Endothelial cell (in vitro differentiated cells): Measurements from ENCODE around the gene IL20. TPM values are rescaled to one million over a fixed set of nuclear protein-coding genes. Genes with fewer than 3 reads are reported as not detected.
A peak's percentile ranks its signal among the peaks of the same experiment; 100 is the strongest.

Experiments
- DNase-seq: peaks from one replicate; pipeline ENCODE4 v3.0.0; 2021; ENCODE audit warnings: low spot score
- H3K27ac Mint-ChIP-seq: one replicate; pipeline ENCODE4 v1.8.0; 2021; ENCODE audit warnings: mixed read lengths, inconsistent platforms; ENCODE audit not compliant: unreplicated experiment
- H3K27me3 Mint-ChIP-seq: one replicate; pipeline ENCODE4 v1.8.0; 2021; ENCODE audit warnings: mild to moderate bottlenecking, moderate library complexity, mixed read lengths, inconsistent platforms; ENCODE audit not compliant: unreplicated experiment
- H3K36me3 Mint-ChIP-seq: one replicate; pipeline ENCODE4 v1.8.0; 2021; ENCODE audit warnings: mild to moderate bottlenecking, low read depth, mixed read lengths, inconsistent platforms; ENCODE audit not compliant: unreplicated experiment
- H3K4me1 Mint-ChIP-seq: one replicate; pipeline ENCODE4 v1.8.0; 2021; ENCODE audit warnings: mild to moderate bottlenecking, mixed read lengths, inconsistent platforms; ENCODE audit not compliant: unreplicated experiment
- H3K4me3 Mint-ChIP-seq: one replicate; pipeline ENCODE4 v1.8.0; 2021; ENCODE audit warnings: mild to moderate bottlenecking, mixed read lengths, inconsistent platforms; ENCODE audit not compliant: unreplicated experiment
- H3K9me3 Mint-ChIP-seq: one replicate; pipeline ENCODE4 v1.8.0; 2021; ENCODE audit warnings: mixed read lengths, inconsistent platforms; ENCODE audit not compliant: unreplicated experiment
- total RNA-seq: library from RNA; stranded (reverse); fragmentation: NEBNext Ultra II Directional; extraction: Animal tissue kit (Norgen Biotek cat#: 25700); gene quantifications from one replicate; pipeline ENCODE4 v1.2.1, GENCODE V29; 2021; ENCODE audit not compliant: unreplicated experiment
- TF ChIP-seq, protein P1 (sequence below): fragments of 200-600 bp; sonication (generic); IDR thresholded peaks from one replicate; pipeline ENCODE4 v1.5.0; 2021; ENCODE audit warnings: antibody characterized with exemption; ENCODE audit not compliant: unreplicated experiment

IL20 gene
- total RNA-seq, 1 donor from 2014 or later, result not detected

DNA sequence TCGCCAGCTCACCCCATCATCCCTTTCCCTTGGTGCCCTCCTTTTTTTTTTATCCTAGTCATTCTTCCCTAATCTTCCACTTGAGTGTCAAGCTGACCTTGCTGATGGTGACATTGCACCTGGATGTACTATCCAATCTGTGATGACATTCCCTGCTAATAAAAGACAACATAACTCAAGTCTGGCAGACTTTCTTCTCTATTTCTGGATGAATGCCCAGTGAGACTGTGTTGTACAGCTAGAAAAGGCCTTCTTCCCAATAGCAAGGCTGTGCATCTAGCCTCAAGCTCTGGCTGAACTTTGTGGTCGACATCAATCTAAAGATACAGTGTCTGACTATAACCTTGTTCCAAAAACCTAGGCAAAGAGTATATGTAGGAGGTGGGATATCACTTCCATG, 38.3 kb downstream of the IL20 start:
- H3K27ac Mint-ChIP-seq, result no peak overlapping the region
- H3K9me3 Mint-ChIP-seq, result no peaks in the 10 kb centered on the region
- peaks cover 6% of the 10 kb centered on the region for H3K27me3 Mint-ChIP-seq

DNA sequence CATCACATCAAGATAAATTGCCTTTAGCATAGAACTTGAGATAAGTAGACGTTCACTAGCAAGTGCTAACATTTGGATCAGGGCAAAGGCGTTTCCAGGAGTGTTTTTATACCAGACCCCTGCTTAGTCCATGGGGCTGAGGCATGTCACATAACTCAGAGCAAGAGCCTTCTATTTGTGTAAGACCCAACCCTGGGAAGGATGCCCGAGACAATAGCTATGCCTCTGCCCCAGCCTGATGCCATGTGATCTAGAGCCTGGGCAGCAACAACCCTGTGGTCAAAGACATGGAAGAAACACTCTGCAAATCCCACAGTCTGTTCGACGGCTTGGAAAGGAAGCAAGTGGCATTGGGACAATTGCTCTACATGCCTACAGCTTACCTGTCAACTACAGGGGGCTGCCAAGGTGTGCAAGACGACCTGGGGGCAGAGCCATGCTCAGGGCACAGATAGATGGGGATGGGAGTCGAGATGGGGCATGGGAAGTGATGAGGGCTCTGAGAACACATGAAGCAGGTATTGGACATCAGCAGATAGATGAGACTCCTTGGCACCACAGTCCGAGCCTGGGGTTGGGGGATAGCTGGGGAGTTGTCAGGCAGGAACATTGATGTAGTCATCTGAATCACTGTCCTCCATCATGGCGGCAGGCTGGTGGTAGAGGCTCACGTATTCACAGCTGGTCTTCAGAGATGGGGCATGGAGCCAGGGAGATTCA, 39.2 kb downstream of the IL20 start:
- Mint-ChIP-seq H3K27ac (no peak overlapping the region), H3K27me3 (peaks cover 7% of the 10 kb centered on the region), H3K36me3 (peaks cover 9% of the 10 kb centered on the region), H3K4me3 (peak overlapping the region; percentile 57), H3K9me3 (no peaks in the 10 kb centered on the region), H3K4me1 (peaks cover 25% of the 10 kb centered on the region)
- TF ChIP-seq, protein P1, sequence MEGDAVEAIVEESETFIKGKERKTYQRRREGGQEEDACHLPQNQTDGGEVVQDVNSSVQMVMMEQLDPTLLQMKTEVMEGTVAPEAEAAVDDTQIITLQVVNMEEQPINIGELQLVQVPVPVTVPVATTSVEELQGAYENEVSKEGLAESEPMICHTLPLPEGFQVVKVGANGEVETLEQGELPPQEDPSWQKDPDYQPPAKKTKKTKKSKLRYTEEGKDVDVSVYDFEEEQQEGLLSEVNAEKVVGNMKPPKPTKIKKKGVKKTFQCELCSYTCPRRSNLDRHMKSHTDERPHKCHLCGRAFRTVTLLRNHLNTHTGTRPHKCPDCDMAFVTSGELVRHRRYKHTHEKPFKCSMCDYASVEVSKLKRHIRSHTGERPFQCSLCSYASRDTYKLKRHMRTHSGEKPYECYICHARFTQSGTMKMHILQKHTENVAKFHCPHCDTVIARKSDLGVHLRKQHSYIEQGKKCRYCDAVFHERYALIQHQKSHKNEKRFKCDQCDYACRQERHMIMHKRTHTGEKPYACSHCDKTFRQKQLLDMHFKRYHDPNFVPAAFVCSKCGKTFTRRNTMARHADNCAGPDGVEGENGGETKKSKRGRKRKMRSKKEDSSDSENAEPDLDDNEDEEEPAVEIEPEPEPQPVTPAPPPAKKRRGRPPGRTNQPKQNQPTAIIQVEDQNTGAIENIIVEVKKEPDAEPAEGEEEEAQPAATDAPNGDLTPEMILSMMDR, result no peak
- no peak for DNase-seq

More for the DNA sequence above, 38.3 kb downstream of the IL20 start:
- Mint-ChIP-seq H3K4me1 (peaks cover 21% of the 10 kb centered on the region), H3K4me3 (no peak overlapping the region), H3K36me3 (peaks cover 9% of the 10 kb centered on the region)
- TF ChIP-seq, protein P1, result no peak
- DNase-seq, result no peak

DNA sequence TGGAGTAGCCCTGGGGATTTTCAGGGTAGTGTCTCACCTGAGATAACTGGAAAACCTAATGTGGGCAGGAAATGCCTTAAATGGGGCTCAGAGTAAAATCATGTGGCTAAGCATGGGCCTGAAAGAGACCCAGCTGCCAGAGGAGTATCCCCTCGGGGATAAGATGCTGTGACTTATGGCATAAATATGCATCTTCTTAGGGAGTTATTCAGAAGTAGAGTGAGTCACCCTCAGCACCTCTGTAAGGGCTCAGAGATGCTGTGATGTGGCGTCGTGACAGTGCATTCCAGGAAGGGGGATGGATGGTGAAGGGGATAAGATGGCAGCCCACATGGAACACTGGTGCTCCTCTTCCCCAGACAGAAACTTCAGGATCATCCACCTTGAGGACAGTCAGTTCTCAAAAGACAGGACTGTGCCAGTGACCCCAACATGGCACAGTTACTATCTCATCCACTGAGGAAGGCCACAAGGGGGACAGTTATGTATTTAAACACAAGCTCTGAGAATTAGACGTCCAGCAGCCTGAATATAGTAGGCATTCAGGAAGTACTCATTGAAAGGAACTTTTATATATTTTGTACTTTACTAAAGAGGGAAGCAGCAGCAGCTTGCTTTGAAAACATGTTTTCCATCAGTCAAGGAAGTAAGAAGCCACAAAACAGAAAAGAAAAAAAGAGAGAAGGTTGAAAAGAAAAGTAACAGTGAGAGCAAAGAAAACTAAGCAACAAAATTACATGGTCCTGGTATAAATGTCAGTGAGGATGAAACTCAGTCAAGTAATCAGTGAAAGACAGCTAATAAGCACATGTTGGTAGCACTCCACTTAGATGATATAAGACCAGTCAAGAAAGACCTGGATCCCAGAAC, 40.1 kb downstream of the IL20 start:
- no peak overlapping the region for H3K4me3 Mint-ChIP-seq
- peaks cover 8% of the 10 kb centered on the region for H3K36me3 Mint-ChIP-seq
- no peaks in the 10 kb centered on the region for H3K9me3 Mint-ChIP-seq
- H3K4me1 Mint-ChIP-seq, result peaks cover 25% of the 10 kb centered on the region
- peaks cover 6% of the 10 kb centered on the region for H3K27me3 Mint-ChIP-seq
- DNase-seq, result no peak
- H3K27ac Mint-ChIP-seq, result peak overlapping the region; percentile 6
- TF ChIP-seq, protein P1, result no peak

DNA sequence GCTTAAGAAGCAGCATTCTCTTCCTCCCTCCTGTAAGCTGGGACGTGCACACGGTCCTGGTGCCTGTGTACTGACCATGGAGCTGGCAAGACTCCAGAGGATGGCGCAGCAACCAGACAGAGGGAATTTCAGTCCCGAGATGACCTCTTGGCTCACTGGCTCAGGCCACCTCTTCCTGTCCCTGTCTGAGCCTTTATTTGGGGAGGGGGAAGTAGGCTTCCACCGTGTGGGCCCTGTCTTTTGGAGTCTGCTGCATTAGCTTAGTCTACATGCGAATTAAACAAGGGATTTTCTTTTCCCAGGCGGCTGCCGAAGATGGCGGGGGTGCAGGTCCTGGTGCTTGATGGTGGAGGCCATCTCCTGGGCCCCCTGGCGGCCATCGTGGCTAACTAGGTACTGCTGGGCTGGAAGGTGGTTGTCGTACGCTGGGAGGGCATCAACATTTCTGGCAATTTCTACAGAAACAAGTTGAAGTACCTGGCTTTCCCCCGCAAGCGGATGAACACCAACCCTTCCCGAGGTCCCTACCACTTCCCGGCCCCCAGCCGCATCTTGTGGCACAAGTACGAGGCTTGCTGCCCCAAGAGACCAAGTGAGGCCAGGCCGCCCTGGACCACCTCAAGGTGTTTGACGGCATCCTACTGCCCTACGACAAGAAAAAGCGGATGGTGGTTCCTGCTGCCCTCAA, 42.0 kb downstream of the IL20 start:
- peaks cover 25% of the 10 kb centered on the region for H3K4me1 Mint-ChIP-seq
- TF ChIP-seq, protein P1, result peak; percentile 47
- H3K4me3 Mint-ChIP-seq, result no peak overlapping the region
- no peaks in the 10 kb centered on the region for H3K9me3 Mint-ChIP-seq
- peak; percentile 64 for DNase-seq
- peaks cover 6% of the 10 kb centered on the region for H3K27me3 Mint-ChIP-seq
- H3K36me3 Mint-ChIP-seq, result peaks cover 3% of the 10 kb centered on the region
- H3K27ac Mint-ChIP-seq, result no peak overlapping the region
